Natural killer cell (primary cell): ENCODE data around the gene TEX9. TPM values are rescaled to one million over a fixed set of nuclear protein-coding genes. Genes with fewer than 3 reads are reported as not detected.

Source experiments
- ATAC-seq, 3 donors: fragments of 150-1000 bp in 2 of 3; fragments of 200-7000 bp in 1 of 3; cut with Tn5 transposase; 1 replicate in 1 of 3; 2 replicates in 2 of 3; pipeline ENCODE4 v1.10.0; 2021; ENCODE audit warnings: mild to moderate bottlenecking in 2 of 3, moderate library complexity in 2 of 3
- DNase-seq, 2 donors: peaks; one replicate each; pipeline versions ENCODE4 v3.0.0 to v3.0.0-alpha.2; 2013 to 2021; ENCODE audit warnings: mixed read lengths in 1 of 2
- H3K27ac ChIP-seq: one replicate; pipeline ENCODE4 v1.5.1; 2013; ENCODE audit warnings: mild to moderate bottlenecking, low read length
- H3K27me3 ChIP-seq: one replicate; pipeline ENCODE4 v1.6.1; 2013; ENCODE audit warnings: low read length; ENCODE audit not compliant: control insufficient read depth, insufficient read depth
- H3K36me3 ChIP-seq: one replicate; pipeline ENCODE4 v1.6.1; 2013; ENCODE audit warnings: low read length; ENCODE audit not compliant: control insufficient read depth, insufficient read depth
- H3K4me1 ChIP-seq: one replicate; pipeline ENCODE4 v1.6.1; 2013; ENCODE audit warnings: low read length; ENCODE audit not compliant: control insufficient read depth, insufficient read depth
- H3K4me3 ChIP-seq: one replicate; pipeline ENCODE4 v1.5.1; 2013; ENCODE audit warnings: low read length
- H3K9me3 ChIP-seq: one replicate; pipeline ENCODE4 v1.6.1; 2013; ENCODE audit warnings: low read length; ENCODE audit not compliant: control insufficient read depth, insufficient read depth
- H3K27ac Mint-ChIP-seq, 2 donors: one replicate each; pipeline ENCODE4 v1.8.0; 2022; ENCODE audit warnings: mild to moderate bottlenecking in 2 of 2, mixed read lengths in 2 of 2, moderate library complexity in 1 of 2
- H3K27me3 Mint-ChIP-seq, 2 donors: one replicate each; pipeline ENCODE4 v1.8.0; 2022; ENCODE audit warnings: low read depth in 2 of 2, mixed read lengths in 2 of 2
- H3K36me3 Mint-ChIP-seq: one replicate; pipeline ENCODE4 v1.8.0; 2022; ENCODE audit warnings: mixed read lengths
- H3K4me1 Mint-ChIP-seq, 2 donors: one replicate each; pipeline ENCODE4 v1.8.0; 2022; ENCODE audit warnings: mixed read lengths in 2 of 2
- H3K4me3 Mint-ChIP-seq: one replicate; pipeline ENCODE4 v1.8.0; 2022; ENCODE audit warnings: mild to moderate bottlenecking, moderate library complexity, mixed read lengths
- H3K9me3 Mint-ChIP-seq, 2 donors: one replicate each; pipeline ENCODE4 v1.8.0; 2022; ENCODE audit warnings: mixed read lengths in 2 of 2
- CTCF ChIP-seq: fragments of 200-600 bp; IDR thresholded peaks from one replicate; pipeline ENCODE4 v1.8.0; 2022; ENCODE audit warnings: antibody characterized with exemption
- WGBS: methylation state at CpG from one replicate; pipeline ENCODE4 v1.1.7; 2013; ENCODE audit warnings: missing lambda C conversion rate; ENCODE audit not compliant: insufficient coverage; 5-methylcytosine and 5-hydroxymethylcytosine counted together
- intact Hi-C: fragments of 100-400 bp; cut with micrococcal nuclease; formaldehyde crosslinking; loops from one replicate; pipeline ENCODE4 v1.14.2; 2022
- total RNA-seq, 4 donors: library from RNA; stranded (reverse); fragments of 120-200 nt in 1 of 4; gene quantifications; one replicate each; pipeline versions ENCODE4 v1.2.3 to v1.2.4, GENCODE V29; 2013 to 2022

The TEX9 gene
- total RNA-seq, 3 donors from 2014 or later (not counting 1 experiment from before 2014, with no cell fraction given) = 0.54 to 1.1 (median 1.1) TPM

- H3K9me3 Mint-ChIP-seq = no peaks in the 10 kb centered on the region
- intact Hi-C loops = no loop called here
- no peaks in the 10 kb centered on the region for H3K4me1 Mint-ChIP-seq
- DNase-seq (no peak), ATAC-seq (no peak)
- Histone ChIP-seq H3K27ac (no peak overlapping the region), H3K27me3 (no peaks in the 10 kb centered on the region), H3K36me3 (no peaks in the 10 kb centered on the region), H3K9me3 (no peaks in the 10 kb centered on the region), H3K4me3 (no peak overlapping the region), H3K4me1 (no peaks in the 10 kb centered on the region)
- H3K27me3 Mint-ChIP-seq = peaks cover 2 to 14% of the 10 kb centered on the region in 2 donors
- 48% methylated on average over 1 of the region's 1 CpG for WGBS
- TF ChIP-seq CTCF = no peak
- no peaks in the 10 kb centered on the region for H3K36me3 Mint-ChIP-seq
- H3K27ac Mint-ChIP-seq = no peak overlapping the region
- H3K4me3 Mint-ChIP-seq = no peak overlapping the region
Observed at GRCh38 chr15:56351353-56351752, 13.9 kb upstream of the TEX9 start.

- Histone ChIP-seq H3K36me3 (no peaks in the 10 kb centered on the region), H3K27ac (no peak overlapping the region), H3K4me3 (no peak overlapping the region), H3K4me1 (no peaks in the 10 kb centered on the region), H3K27me3 (no peaks in the 10 kb centered on the region), H3K9me3 (no peaks in the 10 kb centered on the region)
- no peaks in the 10 kb centered on the region for H3K36me3 Mint-ChIP-seq
- no peak for ATAC-seq
- no peak overlapping the region for H3K27ac Mint-ChIP-seq
- H3K9me3 Mint-ChIP-seq = no peaks in the 10 kb centered on the region
- DNase-seq = no peak
- H3K27me3 Mint-ChIP-seq = peaks cover 2 to 14% of the 10 kb centered on the region in 2 donors
- intact Hi-C loops = no loop called here
- TF ChIP-seq CTCF = no peak
- H3K4me3 Mint-ChIP-seq = no peak overlapping the region
- WGBS = 97% methylated on average over 11 of the region's 12 CpGs
- H3K4me1 Mint-ChIP-seq = no peaks in the 10 kb centered on the region
Observed at GRCh38 chr15:56351957-56352506, 13.2 kb upstream of the TEX9 start.

GRCh38 chr15:56353119-56353518, 12.1 kb upstream of the TEX9 start:
- Histone ChIP-seq H3K4me1 (no peaks in the 10 kb centered on the region), H3K9me3 (no peaks in the 10 kb centered on the region), H3K36me3 (no peaks in the 10 kb centered on the region), H3K4me3 (no peak overlapping the region), H3K27me3 (no peaks in the 10 kb centered on the region), H3K27ac (no peak overlapping the region)
- Mint-ChIP-seq H3K9me3 (no peaks in the 10 kb centered on the region), H3K36me3 (no peaks in the 10 kb centered on the region), H3K27ac (no peak overlapping the region), H3K27me3 (peaks cover 2 to 23% of the 10 kb centered on the region in 2 donors), H3K4me3 (no peak overlapping the region), H3K4me1 (no peaks in the 10 kb centered on the region)
- DNase-seq (no peak), ATAC-seq (no peak)
- WGBS = no CpG with 5 or more reads among the region's 1 CpG
- TF ChIP-seq CTCF = no peak
- intact Hi-C loops = no loop called here

GRCh38 chr15:56353740-56354139, 11.5 kb upstream of the TEX9 start:
- ATAC-seq = no peak
- Mint-ChIP-seq H3K27ac (no peak overlapping the region), H3K4me3 (no peak overlapping the region), H3K9me3 (no peaks in the 10 kb centered on the region), H3K36me3 (no peaks in the 10 kb centered on the region), H3K27me3 (peaks cover 1 to 25% of the 10 kb centered on the region in 2 donors), H3K4me1 (no peaks in the 10 kb centered on the region)
- Histone ChIP-seq H3K4me3 (no peak overlapping the region), H3K4me1 (no peaks in the 10 kb centered on the region), H3K27ac (no peak overlapping the region), H3K36me3 (no peaks in the 10 kb centered on the region), H3K9me3 (no peaks in the 10 kb centered on the region), H3K27me3 (no peaks in the 10 kb centered on the region)
- no peak for DNase-seq
- no peak for TF ChIP-seq CTCF
- intact Hi-C loops = no loop called here
